Activated T-helper 9 cell treated with anti-CD3 and anti-CD28 coated beads, Interleukin-2, amount 50 U/mL, for 16 hours (primary cell): Measurements from ENCODE around the gene MAP3K5.
A peak's percentile ranks its signal among the peaks of the same experiment; 100 is the strongest.
"Not testable (repeated sequence)": the region's sequence is repeated elsewhere in the genome, so short reads cannot be mapped to it uniquely, and the experiment has no call there.

Source experiments
- DNase-seq: peaks from one replicate; pipeline ENCODE4 v3.0.0-alpha.2; 2020; ENCODE audit warnings: low read depth

Gene MAP3K5

GRCh38 chr6:136792410-136793262 is at the start of gene MAP3K5:
TSS of gene MAP3K5 (minus strand) at chr6:136792477. CDS start at chr6:136792157, 320 bp downstream.
- DNase-seq: peak; percentile 92

DNA sequence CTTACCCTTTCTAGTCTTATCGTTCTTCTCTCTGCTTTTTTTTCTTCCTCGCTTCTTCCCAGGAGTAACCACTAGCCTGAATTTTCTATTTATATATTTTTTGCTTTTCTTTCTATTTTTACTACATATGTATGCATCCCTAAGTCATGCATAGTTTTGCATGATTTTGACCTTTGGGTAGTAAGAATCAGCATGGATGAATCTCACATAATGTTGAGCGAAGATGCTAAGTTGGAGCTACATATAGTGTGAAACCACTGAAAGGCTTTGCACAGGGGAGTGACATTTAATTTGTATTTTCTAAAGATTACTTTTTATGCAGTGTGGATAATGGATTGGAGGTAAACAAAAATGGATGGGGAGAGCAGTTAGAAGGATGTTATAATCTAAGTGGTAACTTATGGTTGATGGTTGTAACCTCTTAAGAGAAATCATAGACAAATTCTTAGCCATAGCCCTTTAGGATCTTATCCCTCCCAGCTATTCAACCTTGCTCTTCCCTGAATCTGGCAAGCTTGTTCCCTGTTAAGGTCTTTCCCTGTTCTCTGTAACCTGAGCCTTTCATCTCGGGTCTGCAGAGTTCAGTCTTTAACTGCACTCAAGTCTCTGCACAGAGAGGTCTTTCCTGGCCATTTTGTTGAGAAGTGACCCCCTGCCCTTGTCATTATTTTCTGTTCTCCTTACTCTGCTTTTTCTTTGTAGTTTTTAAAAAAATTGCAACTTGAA is 48.2 kb upstream of the MAP3K5 start:
- no peak for DNase-seq

- DNase-seq: no peak
Measured at GRCh38 chr6:136831873-136832562, 39.7 kb upstream of the MAP3K5 start.

DNA sequence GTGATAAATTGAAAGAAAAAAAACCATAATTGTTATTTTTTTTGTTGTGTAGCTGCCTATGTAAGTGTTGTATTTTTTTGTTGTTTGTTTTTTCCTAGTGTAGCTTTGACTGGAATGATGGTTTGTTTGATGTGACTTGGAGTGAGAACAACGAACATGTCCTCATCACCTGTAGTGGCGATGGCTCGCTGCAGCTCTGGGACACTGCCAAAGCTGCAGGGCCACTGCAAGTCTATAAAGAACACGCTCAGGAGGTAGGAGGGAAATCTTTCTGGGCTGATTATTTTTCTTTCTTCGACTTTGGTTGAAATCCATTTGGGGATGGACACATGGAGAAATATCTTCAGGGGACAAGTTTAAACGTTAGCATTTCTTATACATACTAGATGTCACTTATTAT is 33.9 kb upstream of the MAP3K5 start:
- no peak for DNase-seq

GRCh38 chr6:136823128-136823660 is 30.9 kb upstream of the MAP3K5 start:
- DNase-seq: no peak

GRCh38 chr6:136822376-136823127 is 30.3 kb upstream of the MAP3K5 start, which contains the start of gene PEX7:
TSS of gene PEX7 (plus strand) at chr6:136822592. CDS start at chr6:136822666, 74 bp downstream.
- DNase-seq: peak; percentile 77

GRCh38 chr6:136822046-136822375 is 29.7 kb upstream of the MAP3K5 start:
- peak; percentile 1 for DNase-seq

DNA sequence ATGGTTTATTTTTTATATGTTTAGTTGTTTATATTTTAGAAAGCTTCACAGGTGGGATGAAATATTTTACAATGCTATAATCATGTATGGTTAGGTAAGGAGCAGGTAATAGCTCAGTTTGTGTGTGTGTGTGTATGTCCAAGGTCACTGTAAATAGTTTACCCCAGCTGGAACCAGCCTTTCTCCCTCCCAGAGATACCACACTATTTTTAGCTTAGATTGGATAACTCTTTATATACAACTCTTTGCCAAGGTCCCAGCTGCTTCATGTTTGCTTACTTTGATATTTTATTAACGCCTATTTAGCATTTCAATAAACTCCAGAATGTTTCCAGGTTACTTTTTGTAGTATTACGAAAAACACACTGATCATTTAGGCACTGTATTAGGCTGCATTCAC is 28.3 kb upstream of the MAP3K5 start:
- DNase-seq: no peak

DNA sequence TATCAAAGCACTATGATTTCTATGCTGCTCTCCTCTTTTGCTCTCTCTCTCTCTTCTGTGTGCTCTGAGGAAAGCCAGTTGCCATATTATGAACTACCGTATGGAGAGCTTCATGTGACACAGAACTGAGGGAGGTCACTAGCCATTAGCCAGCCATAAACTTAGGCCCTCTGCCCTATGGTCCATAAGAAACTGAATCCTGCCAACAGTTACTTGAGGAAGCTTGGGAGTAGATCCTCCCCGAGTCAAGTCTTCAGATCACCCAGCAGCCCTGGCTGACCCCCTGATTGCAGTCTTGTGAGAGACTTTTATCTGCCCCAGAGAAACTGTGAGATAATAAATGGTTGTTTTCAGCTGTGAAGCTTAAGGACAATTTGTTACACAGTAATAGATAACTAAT is 24.4 kb upstream of the MAP3K5 start:
- no peak for DNase-seq

GRCh38 chr6:136815608-136816007 is 23.3 kb upstream of the MAP3K5 start:
- not testable (repeated sequence) for DNase-seq

DNA sequence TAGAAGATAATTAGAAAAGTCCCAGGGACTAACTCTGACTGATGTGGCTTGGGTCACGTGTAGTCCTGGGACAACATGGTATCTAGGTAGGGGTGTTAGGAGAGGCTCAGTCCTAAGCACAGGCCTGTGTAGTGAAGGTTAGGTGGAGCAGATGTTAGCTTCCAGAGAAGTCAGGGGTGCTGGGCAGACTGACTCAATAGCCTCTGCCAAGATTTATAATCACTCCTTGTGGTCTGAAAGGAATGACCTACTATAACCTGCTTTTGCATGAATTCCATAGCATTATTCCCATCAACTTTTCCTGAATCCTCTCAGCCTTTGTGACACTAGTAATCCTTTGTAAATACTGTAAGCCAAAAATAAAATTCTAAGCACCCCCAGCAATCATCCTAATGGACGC is 19.9 kb upstream of the MAP3K5 start:
- no peak for DNase-seq

DNA sequence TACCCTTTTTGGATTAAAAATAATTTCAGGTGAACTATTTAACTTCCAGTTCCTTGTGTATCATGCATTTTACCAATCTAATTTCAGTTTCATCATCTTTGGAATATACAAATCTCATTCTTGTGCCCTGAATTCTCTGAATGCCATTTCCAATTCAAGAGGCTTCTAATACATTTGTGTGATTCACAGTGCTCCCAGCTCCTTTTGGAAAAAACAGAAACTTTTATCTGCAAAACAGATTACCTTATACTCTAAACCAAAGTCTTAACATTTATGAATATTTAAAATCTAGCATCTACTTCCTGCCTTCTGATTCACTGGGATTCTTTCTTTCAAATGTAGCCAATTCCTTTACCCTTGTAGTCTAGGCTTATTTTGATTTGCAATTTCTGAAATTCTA is 19.0 kb upstream of the MAP3K5 start:
- DNase-seq: no peak

DNA sequence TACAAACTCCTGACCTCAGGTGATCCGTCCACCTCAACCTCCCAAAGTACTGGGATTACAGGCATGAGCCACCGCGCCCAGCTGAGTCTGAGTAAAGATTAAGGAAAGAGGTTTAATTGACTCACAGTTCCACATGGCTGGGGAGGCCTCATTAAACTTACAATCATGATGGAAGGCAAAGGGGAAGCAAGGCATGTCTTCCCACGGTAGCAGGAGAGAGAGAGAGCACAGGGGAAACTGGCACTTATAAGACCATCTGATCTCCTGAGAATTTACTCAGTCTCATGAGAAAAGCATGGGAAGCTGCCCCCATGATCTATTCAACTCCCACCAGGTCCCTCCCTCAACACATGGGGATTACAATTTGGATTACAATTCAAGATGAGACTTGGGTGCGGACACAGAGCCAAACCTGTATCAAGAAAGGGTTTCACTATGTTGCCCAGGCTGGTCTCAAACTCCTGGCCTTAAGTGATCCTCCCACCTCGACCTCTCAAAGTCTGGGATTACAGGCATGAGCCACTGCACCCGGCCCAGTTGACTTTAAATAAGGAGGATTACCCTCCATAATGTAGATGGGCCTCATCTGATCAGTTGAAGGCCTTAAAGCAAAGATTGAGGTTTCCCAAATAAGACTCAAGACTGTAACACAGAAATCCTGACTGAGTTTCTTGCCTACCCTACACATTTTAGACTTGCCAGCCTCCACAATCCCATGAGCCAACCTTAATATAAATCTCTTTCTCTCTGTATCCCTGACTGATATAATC is 17.0 kb upstream of the MAP3K5 start:
- no peak for DNase-seq

DNA sequence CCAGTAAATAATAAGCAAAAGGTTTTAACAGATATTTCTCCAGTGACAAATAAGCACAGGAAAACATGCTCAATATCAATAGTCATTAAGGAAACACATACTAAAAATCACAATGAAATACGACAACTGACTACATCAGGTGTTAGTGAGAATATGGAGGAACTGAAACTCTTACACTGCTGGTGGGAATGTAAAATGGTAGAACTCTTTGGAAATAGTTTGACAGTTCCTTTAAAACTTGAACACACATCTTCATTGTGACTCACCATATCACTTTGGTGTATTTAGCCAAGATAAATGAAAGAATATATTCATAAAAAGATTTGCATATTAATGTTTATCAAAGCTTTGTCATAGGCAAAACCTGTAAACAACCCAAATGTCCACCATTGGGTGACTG is 11.3 kb upstream of the MAP3K5 start:
- no peak for DNase-seq

DNA sequence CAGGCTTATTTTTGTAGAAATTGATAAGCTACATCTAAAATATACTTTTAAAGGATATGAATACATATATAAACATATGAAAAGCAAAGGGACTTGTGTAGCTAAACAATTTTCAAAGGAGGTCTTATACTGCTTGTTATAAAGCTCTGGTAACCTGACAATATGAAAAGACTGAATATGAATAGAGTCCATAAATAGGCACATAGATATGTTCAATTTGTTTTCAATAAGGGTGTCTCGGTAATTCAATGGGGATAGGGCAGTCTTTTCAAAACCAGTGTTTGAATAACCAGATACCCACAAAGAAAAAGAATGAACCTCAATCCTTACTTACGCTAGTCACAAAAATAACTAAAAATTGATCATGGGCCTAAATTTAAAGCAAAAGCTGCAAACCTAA is 9.3 kb upstream of the MAP3K5 start:
- DNase-seq: no peak

- no peak for DNase-seq
Measured at GRCh38 chr6:136798044-136798443, 5.8 kb upstream of the MAP3K5 start.

DNA sequence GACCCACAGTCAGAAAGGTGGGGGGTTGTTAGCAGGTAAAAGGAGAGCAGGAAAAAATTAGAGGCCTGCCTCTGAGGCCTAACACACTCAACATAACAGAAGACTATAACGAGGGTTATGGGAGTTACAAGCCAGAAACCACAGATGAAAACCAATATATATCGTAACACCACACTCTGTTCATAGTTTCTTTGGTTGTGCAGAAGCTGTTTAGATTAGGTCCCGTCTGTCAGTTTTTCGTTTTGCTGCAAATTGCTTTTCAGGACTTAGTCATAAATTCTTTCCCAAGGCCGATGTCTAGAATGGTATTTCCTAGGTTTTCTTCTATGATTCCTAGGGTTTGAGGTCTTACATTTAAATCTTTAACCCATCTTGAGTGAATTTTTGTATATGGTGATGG is 3.7 kb upstream of the MAP3K5 start:
- no peak for DNase-seq

- DNase-seq: no peak
Measured at GRCh38 chr6:136795386-136795785, 3.1 kb upstream of the MAP3K5 start.

- DNase-seq: no peak
Measured at GRCh38 chr6:136793363-136793762, 1.1 kb upstream of the MAP3K5 start.

DNA sequence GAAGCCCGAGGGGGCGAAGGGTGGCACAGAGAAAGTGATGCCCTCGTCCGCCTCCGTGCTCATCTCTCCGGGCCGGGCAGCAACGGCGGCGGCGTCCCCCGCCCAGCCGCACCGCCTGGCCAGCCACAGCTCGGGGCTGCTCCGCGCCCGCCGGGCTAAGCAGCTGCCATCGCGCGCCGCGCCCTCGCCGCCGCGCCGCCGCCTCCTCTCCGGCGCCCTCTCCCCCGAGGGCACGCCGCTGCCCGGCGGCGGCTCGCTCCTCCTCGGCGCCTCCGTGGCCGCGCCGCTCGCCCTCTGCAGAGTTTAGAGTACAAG is 225 bp downstream of the MAP3K5 start:
- no peak for DNase-seq
